K562 (cell line): ENCODE data around the gene HLA-DRB1. TPM values are rescaled to one million over a fixed set of nuclear protein-coding genes. Genes with fewer than 3 reads are reported as not detected.

Experiments
- ATAC-seq: fragments of 200-7000 bp; cut with Tn5 transposase; 3 replicates; pipeline ENCODE4 v1.9.1; 2020; ENCODE audit warnings: moderate library complexity
- BruUV-seq: library from RNA; stranded (reverse); fragments of 400-500 nt; replicated peaks from 2 replicates; lab custom pipeline; 2021; lab: Mats Ljungman, UMichigan
- CTCF ChIA-PET: fragments of 300-600 bp; formaldehyde crosslinking; extraction: SDS; loops from one replicate; lab custom pipeline; 2021; ENCODE audit warnings: low intra/inter-chr PET ratio; lab: Yijun Ruan, JAX
- POLR2A ChIA-PET: fragments of 300-600, 350-650 bp; sonication (Branson Sonifier 250); formaldehyde crosslinking; extraction: SDS; loops from one replicate; lab custom pipeline; 2021; ENCODE audit warnings: antibody characterized with exemption, inconsistent platforms; lab: Yijun Ruan, JAX
- DNase-seq, 4 experiments: peaks; one replicate each; pipeline versions ENCODE4 v3.0.0 to v3.0.0-alpha.2; 2011 to 2018; ENCODE audit warnings: low spot score in 3 of 4, mixed read lengths in 3 of 4; ENCODE audit errors: extremely low read depth in 1 of 4
- FAIRE-seq: peaks from 2 replicates; lab custom pipeline; 2011; peaks lifted over from hg19 to GRCh38; lab: Jason Lieb, UNC
- H2AFZ ChIP-seq: 2 replicates; pipeline ENCODE4 v1.6.0; 2011; ENCODE audit warnings: low read depth, low read length, control low read depth, inconsistent platforms
- H3K27ac ChIP-seq: fragments of 200-600 bp; 3 replicates; pipeline ENCODE4 v1.8.0; 2011; ENCODE audit warnings: low read depth, mild to moderate bottlenecking, control low read depth, inconsistent platforms, low read length, moderate library complexity, mixed read lengths; ENCODE audit errors: extremely low read depth
- H3K27me3 ChIP-seq, 2 experiments: fragments of 300-600 bp in 1 of 2; 2 replicates in 1 of 2; 3 replicates in 1 of 2; pipeline versions ENCODE4 v1.6.0 to v1.8.0; 2011; ENCODE audit warnings: inconsistent platforms in 2 of 2, low read length in 2 of 2, mild to moderate bottlenecking in 1 of 2, mixed read lengths in 1 of 2, moderate library complexity in 1 of 2; ENCODE audit not compliant: control insufficient read depth in 2 of 2, insufficient read depth in 2 of 2
- H3K36me3 ChIP-seq: fragments of 300-600 bp; 3 replicates; pipeline ENCODE4 v1.8.0; 2011; ENCODE audit warnings: mild to moderate bottlenecking, low read length, inconsistent platforms; ENCODE audit not compliant: control insufficient read depth, insufficient read depth
- H3K4me1 ChIP-seq, 2 experiments: fragments of 200-600 bp in 1 of 2; replicated peaks in 1 of 2; 2 replicates in 1 of 2; 3 replicates in 1 of 2; pipeline versions ENCODE4 v1.5.1 to v1.8.0; 2011; ENCODE audit warnings: inconsistent platforms in 2 of 2, low read length in 2 of 2, mild to moderate bottlenecking in 1 of 2, mixed read lengths in 1 of 2, moderate library complexity in 1 of 2; ENCODE audit not compliant: control insufficient read depth in 2 of 2, insufficient read depth in 2 of 2
- H3K4me2 ChIP-seq: 2 replicates; pipeline ENCODE4 v1.6.1; 2011; ENCODE audit warnings: low read length, control low read depth, inconsistent platforms, mixed read lengths; ENCODE audit not compliant: insufficient read depth
- H3K4me3 ChIP-seq: fragments of 200-600 bp; sonication (generic), shearing (Covaris generic); 2 replicates; pipeline ENCODE4 v1.5.1; 2016; ENCODE audit warnings: control low read depth, inconsistent platforms
- H3K79me2 ChIP-seq: fragments of 200-600 bp; 3 replicates; pipeline ENCODE4 v1.8.0; 2011; ENCODE audit warnings: low read length, inconsistent platforms; ENCODE audit not compliant: control insufficient read depth, insufficient read depth
- H3K9ac ChIP-seq, 2 experiments: 2 replicates each; pipeline versions ENCODE4 v1.6.0 to v1.6.1; 2011; ENCODE audit warnings: low read depth in 2 of 2, low read length in 2 of 2, control low read depth in 1 of 2, inconsistent platforms in 1 of 2, mild to moderate bottlenecking in 1 of 2, mixed read lengths in 1 of 2; ENCODE audit not compliant: insufficient read depth in 1 of 2
- H3K9me1 ChIP-seq: one replicate; pipeline ENCODE4 v1.6.0; 2011; ENCODE audit warnings: inconsistent platforms, mild to moderate bottlenecking, low read length, moderate library complexity; ENCODE audit not compliant: control insufficient read depth, insufficient read depth
- H3K9me3 ChIP-seq: replicated peaks from 2 replicates; pipeline ENCODE4 v1.5.1; 2011; ENCODE audit warnings: low read depth, low read length, inconsistent platforms; ENCODE audit not compliant: control insufficient read depth, insufficient read depth
- H4K20me1 ChIP-seq: replicated peaks from 2 replicates; pipeline ENCODE4 v1.6.1; 2011; ENCODE audit warnings: low read length, inconsistent platforms, mixed read lengths; ENCODE audit not compliant: control insufficient read depth, insufficient read depth
- CXXC5 ChIP-seq: fragments of 250-450 bp; sonication (Bioruptor Pico); IDR thresholded peaks from 2 replicates; pipeline ENCODE4 v1.8.0; 2022; ENCODE audit warnings: inconsistent platforms, mild to moderate bottlenecking, moderate library complexity
- HDGF ChIP-seq: fragments of 450-650 bp; IDR thresholded peaks from 2 replicates; pipeline ENCODE4 v1.6.1; 2016
- NELFE ChIP-seq: IDR thresholded peaks from 2 replicates; pipeline ENCODE4 v1.6.1; 2011; ENCODE audit warnings: mild to moderate bottlenecking; ENCODE audit not compliant: insufficient read depth, insufficient read length
- STAT6 ChIP-seq: sonication (generic); formaldehyde crosslinking; IDR thresholded peaks from 2 replicates; pipeline ENCODE4 v1.8.1; 2023; ENCODE audit warnings: mild to moderate bottlenecking, missing genetic modification reagents
- ZBTB1 ChIP-seq: sonication (generic); formaldehyde crosslinking; IDR thresholded peaks from 2 replicates; pipeline ENCODE4 v1.8.1; 2023; ENCODE audit warnings: missing genetic modification reagents, low read depth, mild to moderate bottlenecking, borderline replicate concordance
- WGBS: fragments of 100-300 bp; shearing (Covaris generic); methylation state at CpG from one replicate; pipeline ENCODE4 v1.1.6; 2016; ENCODE audit warnings: low coverage, mixed read lengths; ENCODE audit not compliant: insufficient coverage; ENCODE audit errors: missing lambda C conversion rate; 5-methylcytosine and 5-hydroxymethylcytosine counted together
- in situ Hi-C: fragments of 300-500 bp; cut with MboI; formaldehyde crosslinking; loops from 4 replicates; pipeline ENCODE4 v1.15.0; 2018; ENCODE audit warnings: inconsistent platforms, mixed read lengths
- intact Hi-C: fragments of 100-400 bp; cut with micrococcal nuclease; formaldehyde crosslinking; loops from 2 replicates; pipeline ENCODE4 v1.14.2; 2022
- polyA plus RNA-seq, 8 experiments: library from polyadenylated mRNA; depleted of rRNA in 4 of 8; stranded (reverse) in 5 of 8; unstranded in 3 of 8; fragments of >200 nt; fragmentation: Nextera tagmentation in 2 of 8; fragmentation: Illumina TruSeq in 1 of 8; extraction: Ambion mirVana in 2 of 8; extraction: Trizol in 1 of 8; gene quantifications; 2 replicates each; pipeline versions ENCODE4 v1.2.1 to v1.2.3, GENCODE V29; 2011 to 2014; ENCODE audit warnings: inconsistent platforms in 1 of 8, missing spikeins in 1 of 8
- total RNA-seq, 7 experiments: library from RNA; depleted of rRNA in 6 of 7; stranded (reverse); fragments of >200 nt in 6 of 7; fragmentation: Illumina TruSeq in 2 of 7; extraction: Trizol in 2 of 7; gene quantifications; 2 replicates each; pipeline versions ENCODE4 v1.2.1 to v1.2.3, GENCODE V29; 2011 to 2021; ENCODE audit warnings: low replicate concordance in 1 of 7

The HLA-DRB1 gene
- total and polyA plus RNA-seq, 9 of the 15 experiments (the other 6 are each of a cell fraction or from before 2014, with no cell fraction given) = 0.06 to 0.78 (median 0.06) TPM; not detected in 6

GRCh38 chr6:32638532-32639219, 49.0 kb upstream of the HLA-DRB1 start:
- no peaks in the 10 kb centered on the region for H3K79me2 ChIP-seq
- no peak overlapping the region for H3K9ac ChIP-seq
- CTCF ChIA-PET = no interaction called here
- POLR2A ChIA-PET = no interaction called here
- no TSS peak for BruUV-seq
- H3K4me2 ChIP-seq = no peak overlapping the region
- H3K9me1 ChIP-seq = no peaks in the 10 kb centered on the region
- H3K27ac ChIP-seq = no peak overlapping the region
- H3K27me3 ChIP-seq = no peaks in the 10 kb centered on the region
- no peaks in the 10 kb centered on the region for H3K9me3 ChIP-seq
- no peak for ATAC-seq
- 0% methylated on average over 2 of the region's 9 CpGs for WGBS
- no peak overlapping the region for H3K4me3 ChIP-seq
- no peaks in the 10 kb centered on the region for H3K4me1 ChIP-seq
- in situ Hi-C loops = loop anchor here (5.0 kb wide), 1 partner anchor 104 kb away; the partner anchor contains the start of gene HLA-DQA2
- H3K36me3 ChIP-seq = no peaks in the 10 kb centered on the region
- no peak for FAIRE-seq
- TF ChIP-seq NELFE (no peak), HDGF (no peak), CXXC5 (CRISPR knock-in tag) (no peak), ZBTB1 (CRISPR knock-in tag) (no peak), STAT6 (CRISPR knock-in tag) (no peak)
- no peaks in the 10 kb centered on the region for H4K20me1 ChIP-seq
- intact Hi-C loops = no loop called here
- no peak for DNase-seq
- H2AFZ ChIP-seq = no peak overlapping the region
